Common myeloid progenitor, CD34-positive (primary cell): ENCODE measurements around the gene SUSD4.

Experiments used
- CTCF ChIA-PET: fragments of 350-600 bp; sonication (Branson Sonifier 250); formaldehyde crosslinking; loops from one replicate; lab custom pipeline; 2021; ENCODE audit warnings: antibody characterized with exemption; lab: Charles Lee
- POLR2A ChIA-PET: fragments of 350-600 bp; sonication (Branson Sonifier 250); formaldehyde crosslinking; loops from one replicate; lab custom pipeline; 2021; ENCODE audit warnings: antibody characterized with exemption; lab: Charles Lee
- DNase-seq, 3 donors: peaks; one replicate each; pipeline versions ENCODE4 v3.0.0 to v3.0.0-alpha.2; 2013
- H3K27ac ChIP-seq, 2 experiments: 1 replicate in 1 of 2; 2 replicates in 1 of 2; pipeline ENCODE4 v1.7.0; 2013; ENCODE audit warnings: inconsistent platforms in 2 of 2, low read length in 2 of 2, mild to moderate bottlenecking in 2 of 2, low read depth in 1 of 2, moderate library complexity in 1 of 2; ENCODE audit not compliant: severe bottlenecking in 2 of 2, insufficient read depth in 1 of 2, poor library complexity in 1 of 2
- H3K27me3 ChIP-seq, 5 experiments: replicated peaks in 2 of 5; 1 replicate in 3 of 5; 2 replicates in 2 of 5; pipeline versions ENCODE4 v1.6.1 to v1.7.0; 2013; ENCODE audit warnings: low read length in 4 of 5, mild to moderate bottlenecking in 2 of 5, moderate library complexity in 2 of 5, inconsistent platforms in 1 of 5; ENCODE audit not compliant: insufficient read depth in 5 of 5, control insufficient read depth in 4 of 5
- H3K36me3 ChIP-seq, 4 experiments: 1 replicate in 2 of 4; 2 replicates in 2 of 4; pipeline versions ENCODE4 v1.6.1 to v1.7.0; 2013; ENCODE audit warnings: low read length in 3 of 4, control low read depth in 1 of 4, mild to moderate bottlenecking in 1 of 4; ENCODE audit not compliant: control insufficient read depth in 4 of 4, insufficient read depth in 4 of 4
- H3K4me1 ChIP-seq, 4 experiments: 1 replicate in 3 of 4; 2 replicates in 1 of 4; pipeline versions ENCODE4 v1.6.1 to v1.7.1; 2013; ENCODE audit warnings: low read length in 3 of 4, mild to moderate bottlenecking in 3 of 4, control low read depth in 1 of 4, inconsistent platforms in 1 of 4, moderate library complexity in 1 of 4; ENCODE audit not compliant: control insufficient read depth in 4 of 4, insufficient read depth in 4 of 4; ENCODE audit errors: control extremely low read depth in 1 of 4
- H3K4me3 ChIP-seq, 7 experiments: 1 replicate in 4 of 7; 2 replicates in 3 of 7; pipeline versions ENCODE4 v1.5.1 to v1.7.0; 2013; ENCODE audit warnings: mild to moderate bottlenecking in 7 of 7, low read length in 6 of 7, moderate library complexity in 6 of 7, inconsistent platforms in 2 of 7, low read depth in 2 of 7, control low read depth in 1 of 7; ENCODE audit not compliant: insufficient read depth in 4 of 7, control insufficient read depth in 1 of 7; ENCODE audit errors: extremely low read depth in 1 of 7
- H3K9me3 ChIP-seq, 5 experiments: 1 replicate in 4 of 5; 2 replicates in 1 of 5; pipeline versions ENCODE4 v1.6.1 to v1.7.1; 2013; ENCODE audit warnings: low read length in 4 of 5, mild to moderate bottlenecking in 2 of 5, inconsistent platforms in 1 of 5, low read depth in 1 of 5, moderate library complexity in 1 of 5; ENCODE audit not compliant: control insufficient read depth in 4 of 5, insufficient read depth in 2 of 5; ENCODE audit errors: control extremely low read depth in 1 of 5
- WGBS: methylation state at CpG from one replicate; pipeline ENCODE4 v1.1.5; 2013; ENCODE audit not compliant: insufficient coverage; 5-methylcytosine and 5-hydroxymethylcytosine counted together

Gene SUSD4

GRCh38 chr1:223323491-223324484 is 40.2 kb downstream of the SUSD4 start:
- peaks cover 0 to 15% (median 8%) of the 10 kb centered on the region in 4 experiments for H3K4me1 ChIP-seq
- CTCF ChIA-PET: no interaction called here
- POLR2A ChIA-PET: no interaction called here

GRCh38 chr1:223322868-223323267 is 41.1 kb downstream of the SUSD4 start:
- Histone ChIP-seq H3K27me3 (no peaks in the 10 kb centered on the region), H3K9me3 (no peaks in the 10 kb centered on the region), H3K36me3 (no peaks in the 10 kb centered on the region), H3K4me3 (no peak overlapping the region), H3K27ac (no peak overlapping the region), H3K4me1 (peaks cover 0 to 15% (median 8%) of the 10 kb centered on the region in 4 experiments)
- CTCF ChIA-PET: no interaction called here
- POLR2A ChIA-PET: no interaction called here
- no peak for DNase-seq
- 59% methylated on average over 2 of the region's 3 CpGs for WGBS

More at GRCh38 chr1:223323491-223324484, 40.2 kb downstream of the SUSD4 start:
- no peaks in the 10 kb centered on the region for H3K9me3 ChIP-seq
- no peaks in the 10 kb centered on the region for H3K36me3 ChIP-seq
- H3K4me3 ChIP-seq: no peak overlapping the region
- DNase-seq: peak; percentile 50 to 88 (median 79)
- WGBS: 7% methylated on average over 2 of the region's 2 CpGs
- H3K27me3 ChIP-seq: no peaks in the 10 kb centered on the region
- H3K27ac ChIP-seq: no peak overlapping the region

- DNase-seq: no peak
- Histone ChIP-seq H3K36me3 (no peaks in the 10 kb centered on the region), H3K9me3 (no peaks in the 10 kb centered on the region), H3K27me3 (no peaks in the 10 kb centered on the region), H3K27ac (no peak overlapping the region), H3K4me3 (no peak overlapping the region), H3K4me1 (peaks cover 0 to 15% (median 8%) of the 10 kb centered on the region in 4 experiments)
- 97% methylated on average over 5 of the region's 6 CpGs for WGBS
- ChIA-PET POLR2A (no interaction called here), CTCF (no interaction called here)
These were observed 43.0 kb downstream of the SUSD4 start for GRCh38 chr1:223320959-223321358.

GRCh38 chr1:223319905-223320580 is 43.9 kb downstream of the SUSD4 start:
- H3K4me3 ChIP-seq: no peak overlapping the region
- no peak overlapping the region for H3K27ac ChIP-seq
- H3K9me3 ChIP-seq: no peaks in the 10 kb centered on the region
- peaks cover 0 to 15% (median 8%) of the 10 kb centered on the region in 4 experiments for H3K4me1 ChIP-seq
- CTCF ChIA-PET: no interaction called here
- no peaks in the 10 kb centered on the region for H3K27me3 ChIP-seq
- POLR2A ChIA-PET: no interaction called here
- WGBS: 100% methylated on average over 4 of the region's 11 CpGs
- DNase-seq: no peak
- H3K36me3 ChIP-seq: no peaks in the 10 kb centered on the region

GRCh38 chr1:223319398-223319797 is 44.6 kb downstream of the SUSD4 start:
- Histone ChIP-seq H3K9me3 (no peaks in the 10 kb centered on the region), H3K27ac (no peak overlapping the region), H3K4me1 (peaks cover 0 to 15% (median 8%) of the 10 kb centered on the region in 4 experiments), H3K36me3 (no peaks in the 10 kb centered on the region), H3K27me3 (no peaks in the 10 kb centered on the region), H3K4me3 (no peak overlapping the region)
- 100% methylated on average over 2 of the region's 3 CpGs for WGBS
- CTCF ChIA-PET: no interaction called here
- POLR2A ChIA-PET: no interaction called here
- DNase-seq: no peak

GRCh38 chr1:223316082-223316481 is 47.9 kb downstream of the SUSD4 start:
- Histone ChIP-seq H3K27me3 (peaks cover 0 to 2% (median 0%) of the 10 kb centered on the region in 5 experiments), H3K9me3 (no peaks in the 10 kb centered on the region), H3K27ac (no peak overlapping the region), H3K4me1 (no peaks in the 10 kb centered on the region), H3K4me3 (no peak overlapping the region), H3K36me3 (no peaks in the 10 kb centered on the region)
- WGBS: 100% methylated on average over 1 of the region's 3 CpGs
- ChIA-PET CTCF (interaction anchor here (0.9 kb wide), 1 partner anchor 111 kb away, joined by 3 read pairs; no protein-coding TSS in a partner anchor), POLR2A (no interaction called here)
- no peak for DNase-seq

- Histone ChIP-seq H3K9me3 (no peaks in the 10 kb centered on the region), H3K4me1 (no peaks in the 10 kb centered on the region), H3K27ac (no peak overlapping the region), H3K36me3 (no peaks in the 10 kb centered on the region), H3K4me3 (no peak overlapping the region), H3K27me3 (peaks cover 0 to 2% (median 0%) of the 10 kb centered on the region in 5 experiments)
- 100% methylated on average over 2 of the region's 2 CpGs for WGBS
- ChIA-PET POLR2A (no interaction called here), CTCF (no interaction called here)
- DNase-seq: no peak
These were observed 48.3 kb downstream of the SUSD4 start for GRCh38 chr1:223315665-223316064.
